SK-N-MC (cell line): ENCODE measurements around the gene EIF3D.
"Not testable (repeated sequence)": the region's sequence is repeated elsewhere in the genome, so short reads cannot be mapped to it uniquely, and the experiment has no call there.

Experiments
- DNase-seq: peaks from one replicate; pipeline ENCODE4 v3.0.0-alpha.2; 2011; ENCODE audit warnings: low read depth, low spot score
- H3K27ac ChIP-seq: fragments of 200-600 bp; sonication (generic); 2 replicates; pipeline ENCODE4 v1.5.1; 2016; ENCODE audit warnings: mixed run types
- H3K36me3 ChIP-seq: fragments of 200-600 bp; sonication (generic); 2 replicates; pipeline ENCODE4 v1.6.1; 2017; ENCODE audit warnings: antibody characterized with exemption, low read length, mixed read lengths; ENCODE audit not compliant: insufficient read depth
- H3K4me3 ChIP-seq: fragments of 200-600 bp; sonication (generic); 2 replicates; pipeline ENCODE4 v1.5.1; 2016
- H3K9ac ChIP-seq: fragments of 200-600 bp; sonication (generic); 2 replicates; pipeline ENCODE4 v1.8.0; 2017; ENCODE audit warnings: mixed run types, mixed read lengths; ENCODE audit not compliant: insufficient read length
- H3K9me3 ChIP-seq: fragments of 200-600 bp; sonication (generic); 2 replicates; pipeline ENCODE4 v1.6.1; 2017; ENCODE audit warnings: low read depth, mild to moderate bottlenecking, antibody characterized with exemption, low read length, moderate library complexity, mixed read lengths
- EZH2 ChIP-seq: fragments of 200-600 bp; sonication (generic); IDR thresholded peaks from one replicate; pipeline ENCODE4 v1.6.1; 2017; ENCODE audit warnings: antibody characterized with exemption
- FOXP2 ChIP-seq: optimal IDR thresholded peaks from 2 replicates; pipeline ENCODE3; 2011; ENCODE audit warnings: mild to moderate bottlenecking, moderate library complexity; ENCODE audit not compliant: insufficient read depth; ENCODE audit errors: extremely low read length, control extremely low read depth
- POLR2AphosphoS5 ChIP-seq: IDR thresholded peaks from 2 replicates; pipeline ENCODE4 v1.6.1; 2012; ENCODE audit warnings: mild to moderate bottlenecking, low read depth, low read length, borderline replicate concordance

EIF3D gene

GRCh38 chr22:36546092-36546804, 17.3 kb upstream of the EIF3D start:
- no peak for DNase-seq
- H3K27ac ChIP-seq = no peak overlapping the region
- no peak overlapping the region for H3K9ac ChIP-seq
- peak overlapping the region; percentile 44 for H3K4me3 ChIP-seq
- no peaks in the 10 kb centered on the region for H3K9me3 ChIP-seq
- no peaks in the 10 kb centered on the region for H3K36me3 ChIP-seq
- TF ChIP-seq FOXP2 = no peak
- no peak for TF ChIP-seq POLR2AphosphoS5
- no peak for TF ChIP-seq EZH2

- TF ChIP-seq FOXP2 = no peak
- no peak for TF ChIP-seq POLR2AphosphoS5
- TF ChIP-seq EZH2 = no peak
- H3K9ac ChIP-seq = no peak overlapping the region
- H3K27ac ChIP-seq = no peak overlapping the region
- H3K9me3 ChIP-seq = no peaks in the 10 kb centered on the region
- H3K36me3 ChIP-seq = no peaks in the 10 kb centered on the region
- DNase-seq = no peak
- no peak overlapping the region for H3K4me3 ChIP-seq
Observed at GRCh38 chr22:36544107-36544620, 15.2 kb upstream of the EIF3D start.

- Histone ChIP-seq H3K36me3 (no peaks in the 10 kb centered on the region), H3K9ac (no peak overlapping the region), H3K27ac (no peak overlapping the region), H3K9me3 (no peaks in the 10 kb centered on the region), H3K4me3 (no peak overlapping the region)
- DNase-seq = no peak
- TF ChIP-seq POLR2AphosphoS5 (no peak), EZH2 (no peak), FOXP2 (no peak)
Observed at GRCh38 chr22:36541831-36542411, 13.0 kb upstream of the EIF3D start.

GRCh38 chr22:36540867-36541642, 12.1 kb upstream of the EIF3D start:
- DNase-seq = no peak
- TF ChIP-seq FOXP2 = no peak
- no peak for TF ChIP-seq EZH2
- no peak for TF ChIP-seq POLR2AphosphoS5
- Histone ChIP-seq H3K9ac (no peak overlapping the region), H3K4me3 (no peak overlapping the region), H3K9me3 (no peaks in the 10 kb centered on the region), H3K36me3 (no peaks in the 10 kb centered on the region), H3K27ac (no peak overlapping the region)

GRCh38 chr22:36538529-36538928, 9.6 kb upstream of the EIF3D start:
- Histone ChIP-seq H3K9me3 (no peaks in the 10 kb centered on the region), H3K27ac (no peak overlapping the region), H3K36me3 (no peaks in the 10 kb centered on the region), H3K4me3 (no peak overlapping the region), H3K9ac (no peak overlapping the region)
- TF ChIP-seq FOXP2 (no peak), EZH2 (no peak), POLR2AphosphoS5 (no peak)
- no peak for DNase-seq

- no peaks in the 10 kb centered on the region for H3K9me3 ChIP-seq
- H3K9ac ChIP-seq = no peak overlapping the region
- no peaks in the 10 kb centered on the region for H3K36me3 ChIP-seq
- no peak for TF ChIP-seq POLR2AphosphoS5
- no peak for TF ChIP-seq FOXP2
- no peak for TF ChIP-seq EZH2
- no peak overlapping the region for H3K4me3 ChIP-seq
- no peak overlapping the region for H3K27ac ChIP-seq
- no peak for DNase-seq
Observed at GRCh38 chr22:36536717-36537116, 7.8 kb upstream of the EIF3D start.

GRCh38 chr22:36533320-36533719, 4.4 kb upstream of the EIF3D start:
- H3K36me3 ChIP-seq, H3K9ac ChIP-seq, DNase-seq, H3K9me3 ChIP-seq, H3K27ac ChIP-seq, H3K4me3 ChIP-seq: not testable (repeated sequence)

GRCh38 chr22:36532466-36532865, 3.5 kb upstream of the EIF3D start:
- H3K9me3 ChIP-seq = no peaks in the 10 kb centered on the region
- no peak overlapping the region for H3K9ac ChIP-seq
- no peak for DNase-seq
- no peak overlapping the region for H3K4me3 ChIP-seq
- no peak overlapping the region for H3K27ac ChIP-seq
- TF ChIP-seq EZH2 (no peak), FOXP2 (no peak), POLR2AphosphoS5 (no peak)
- peaks cover 9% of the 10 kb centered on the region for H3K36me3 ChIP-seq

GRCh38 chr22:36528341-36528740, 625 bp downstream of the EIF3D start:
- Histone ChIP-seq H3K9me3 (no peaks in the 10 kb centered on the region), H3K4me3 (peak overlapping the region; percentile 91), H3K9ac (peak overlapping the region; percentile 99), H3K36me3 (peaks cover 50% of the 10 kb centered on the region), H3K27ac (peak overlapping the region; percentile 92)
- no peak for DNase-seq
- TF ChIP-seq FOXP2 (no peak), EZH2 (no peak), POLR2AphosphoS5 (no peak)
